Heart left ventricle (tissue), 16 donors: ENCODE measurements around the gene SNRNP48. TPM values are rescaled to one million over a fixed set of nuclear protein-coding genes. Genes with fewer than 3 reads are reported as not detected.

Experiments
- ATAC-seq, 4 donors: fragments of 200-7000 bp; cut with Tn5 transposase; one replicate each; pipeline ENCODE4 v1.9.1; 2020 to 2022; ENCODE audit warnings: moderate library complexity in 4 of 4, mild to moderate bottlenecking in 3 of 4, moderate number of reproducible peaks in 1 of 4
- DNase-seq, 5 donors: peaks; one replicate each; pipeline ENCODE4 v3.0.0-alpha.2; 2020
- H3K27ac ChIP-seq, 12 donors: fragments of 200-600 bp; sonication (generic) in 4 of 12; one replicate each; pipeline versions ENCODE4 v1.5.0 to v1.8.0; 2016 to 2022; ENCODE audit warnings: mild to moderate bottlenecking in 2 of 12
- H3K27me3 ChIP-seq, 9 donors: fragments of 200-600 bp; sonication (generic) in 2 of 9; one replicate each; pipeline versions ENCODE4 v1.5.1 to v1.8.0; 2016 to 2022; ENCODE audit warnings: mild to moderate bottlenecking in 3 of 9
- H3K36me3 ChIP-seq, 9 donors: fragments of 200-600 bp; sonication (generic) in 2 of 9; one replicate each; pipeline versions ENCODE4 v1.5.0 to v1.8.0; 2018 to 2022; ENCODE audit warnings: mild to moderate bottlenecking in 2 of 9
- H3K4me1 ChIP-seq, 12 donors: fragments of 200-600 bp; sonication (generic) in 4 of 12; one replicate each; pipeline versions ENCODE4 v1.5.0 to v1.8.0; 2016 to 2022; ENCODE audit warnings: mild to moderate bottlenecking in 3 of 12
- H3K4me3 ChIP-seq, 12 donors: fragments of 200-600 bp; sonication (generic) in 4 of 12; one replicate each; pipeline versions ENCODE4 v1.5.0 to v1.8.0; 2017 to 2022; ENCODE audit warnings: mild to moderate bottlenecking in 9 of 12, moderate library complexity in 4 of 12
- H3K9me3 ChIP-seq, 12 donors: fragments of 200-600 bp; sonication (generic) in 4 of 12; one replicate each; pipeline versions ENCODE4 v1.5.0 to v1.8.0; 2016 to 2022; ENCODE audit warnings: mild to moderate bottlenecking in 1 of 12
- POLR2A ChIP-seq, 2 donors: fragments of 450-650 bp; IDR thresholded peaks; one replicate each; pipeline ENCODE4 v1.6.1; 2017; ENCODE audit warnings: antibody characterized with exemption in 2 of 2, mild to moderate bottlenecking in 2 of 2, moderate library complexity in 2 of 2
- WGBS, 4 donors: extraction: QIAGEN DNeasy Blood & Tissue Kit in 2 of 4; methylation state at CpG; one replicate each; pipeline versions ENCODE4 v1.1.5 to v1.1.7; 2013 to 2018; 5-methylcytosine and 5-hydroxymethylcytosine counted together
- intact Hi-C, 10 donors: fragments of 100-400 bp; cut with DNase I; formaldehyde crosslinking; loops; one replicate each; pipeline versions ENCODE4 v1.11.1 to v1.14.2; 2022
- polyA plus RNA-seq, 2 donors: library from polyadenylated mRNA; stranded (reverse); fragments of 200-250 nt; gene quantifications; one replicate each; pipeline ENCODE4 v1.2.3, GENCODE V29; 2013
- total RNA-seq, 9 donors: library from RNA; depleted of rRNA in 2 of 9; stranded (reverse); fragments of >200 nt in 2 of 9; fragmentation: NEBNext Ultra II Directional in 3 of 9; extraction: Animal tissue kit (Norgen Biotek cat#: 25700) in 3 of 9; gene quantifications; one replicate each; pipeline versions ENCODE4 v1.1.0 to v1.2.4, GENCODE V29; 2016 to 2023
- TF ChIP-seq, protein P1 (sequence below), 12 donors: fragments of 200-600 bp; sonication (generic) in 4 of 12; IDR thresholded peaks; one replicate each; pipeline versions ENCODE4 v1.5.0 to v1.8.0; 2018 to 2022; ENCODE audit warnings: antibody characterized with exemption in 12 of 12, mild to moderate bottlenecking in 5 of 12
- donor health status: ischemic (EF 13 %, LVEDD 7.1; RV severe dilation, severe dysfunction).
- donor health status: healthy with polysubstance abuse.
- donor health status: DM: no; HTN: yes; CAD: no.
- donor health status: DM: no; HTN: no; CAD: no.
- donor health status: ischemic (EF 25% LVEDD 6.9; RV normal size, moderate dysfunction).
- donor health status: ischemic (EF 25% LVEDD 5.7; RV mildly dilated, moderate dysfunction).
- donor health status: healthy.
- donor health status: DM: yes; HTN: yes; CAD: no.
- donor health status: ischemic (EF 35%, LVEDD 5.7; RV mildly dilated, moderate dysfunction).
- donor health status: nonischemic (EF 11% LVEDD 7.7; RV severe dilation, severe dysfunction).
- donor health status: DM: yes; HTN: yes; CAD: no.
- donor health status: PGD.
- donor health status: ischemic (EF 29% LVEDD 5.4; RV normal size, mild dysfunction).
- donor health status: nonischemic (EF 23%, LVEDD 6.1; RV moderate dilation, normal function).

The SNRNP48 gene
- total and polyA plus RNA-seq, 11 donors = 8.2 to 25.8 (median 13.3) TPM

DNA sequence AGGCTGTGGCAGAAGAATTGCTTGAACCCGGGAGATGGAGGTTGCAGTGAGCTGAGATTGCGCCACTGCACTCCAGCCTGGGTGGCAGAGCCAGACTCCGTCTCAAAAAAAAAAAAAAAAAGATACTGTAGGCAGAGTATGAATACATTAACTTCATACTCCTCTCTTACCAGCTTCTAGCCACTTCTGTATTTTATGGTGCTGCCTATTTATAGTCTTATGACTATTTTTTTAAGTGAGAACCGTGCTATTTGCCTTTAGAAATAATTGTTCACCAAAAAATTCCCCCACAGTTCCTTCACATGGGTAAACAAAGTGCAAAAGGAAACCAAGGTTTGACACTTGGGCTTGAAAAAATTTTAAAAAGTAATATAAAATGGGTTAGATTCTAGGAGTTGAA is 1.5 kb upstream of the SNRNP48 start:
- peaks cover 3 to 34% (median 25%) of the 10 kb centered on the region in 12 donors for H3K4me1 ChIP-seq

DNA sequence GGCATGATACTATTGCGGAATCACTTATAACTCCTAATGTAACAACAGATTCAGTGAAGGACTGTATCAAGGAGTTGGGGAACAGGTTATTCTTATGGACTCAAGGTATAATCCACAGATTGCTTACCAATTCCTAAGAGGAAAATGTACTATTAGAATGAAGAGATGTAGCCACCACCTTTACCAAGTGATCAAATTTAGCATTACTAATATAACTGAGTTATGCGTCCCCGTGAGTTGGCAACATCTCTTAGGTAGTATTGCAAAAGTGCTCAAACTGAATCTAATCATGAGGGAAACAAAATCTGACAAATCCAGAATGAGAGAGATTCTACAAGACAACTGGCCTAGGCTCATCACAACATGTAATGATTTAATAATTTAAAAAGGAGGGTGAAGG is 777 bp upstream of the SNRNP48 start:
- H3K9me3 ChIP-seq = no peaks in the 10 kb centered on the region
- no peak for TF ChIP-seq POLR2A (IDR thresholded peaks at IDR 0.05)
- TF ChIP-seq, protein P1, sequence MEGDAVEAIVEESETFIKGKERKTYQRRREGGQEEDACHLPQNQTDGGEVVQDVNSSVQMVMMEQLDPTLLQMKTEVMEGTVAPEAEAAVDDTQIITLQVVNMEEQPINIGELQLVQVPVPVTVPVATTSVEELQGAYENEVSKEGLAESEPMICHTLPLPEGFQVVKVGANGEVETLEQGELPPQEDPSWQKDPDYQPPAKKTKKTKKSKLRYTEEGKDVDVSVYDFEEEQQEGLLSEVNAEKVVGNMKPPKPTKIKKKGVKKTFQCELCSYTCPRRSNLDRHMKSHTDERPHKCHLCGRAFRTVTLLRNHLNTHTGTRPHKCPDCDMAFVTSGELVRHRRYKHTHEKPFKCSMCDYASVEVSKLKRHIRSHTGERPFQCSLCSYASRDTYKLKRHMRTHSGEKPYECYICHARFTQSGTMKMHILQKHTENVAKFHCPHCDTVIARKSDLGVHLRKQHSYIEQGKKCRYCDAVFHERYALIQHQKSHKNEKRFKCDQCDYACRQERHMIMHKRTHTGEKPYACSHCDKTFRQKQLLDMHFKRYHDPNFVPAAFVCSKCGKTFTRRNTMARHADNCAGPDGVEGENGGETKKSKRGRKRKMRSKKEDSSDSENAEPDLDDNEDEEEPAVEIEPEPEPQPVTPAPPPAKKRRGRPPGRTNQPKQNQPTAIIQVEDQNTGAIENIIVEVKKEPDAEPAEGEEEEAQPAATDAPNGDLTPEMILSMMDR (IDR thresholded peaks at IDR 0.05) = no peak
- H3K36me3 ChIP-seq = peaks cover 0 to 32% (median 10%) of the 10 kb centered on the region in 9 donors
- peak overlapping the region in 8 of 12 donors; percentile 68 to 89 (median 83) for H3K27ac ChIP-seq
- H3K27me3 ChIP-seq = no peaks in the 10 kb centered on the region
- H3K4me1 ChIP-seq = peaks cover 3 to 41% (median 28%) of the 10 kb centered on the region in 12 donors
- no peak for DNase-seq
- WGBS, 4 donors = 77 to 89% (median 79%) methylated on average over 3 of the region's 3 CpGs
- no peak for ATAC-seq
- H3K4me3 ChIP-seq = peak overlapping the region in 8 of 12 donors; percentile 64 to 99 (median 88)
- intact Hi-C loops = loop anchor here in 1 of 10 donors (5.0 to 10.0 kb wide), 2 partner anchors 174 to 197 kb away; no protein-coding TSS in a partner anchor

More for the DNA sequence above, 1.5 kb upstream of the SNRNP48 start:
- Histone ChIP-seq H3K27ac (no peak overlapping the region), H3K36me3 (peaks cover 0 to 31% (median 3%) of the 10 kb centered on the region in 9 donors), H3K4me3 (no peak overlapping the region), H3K9me3 (no peaks in the 10 kb centered on the region), H3K27me3 (no peaks in the 10 kb centered on the region)
- ATAC-seq (no peak), DNase-seq (no peak)
- TF ChIP-seq POLR2A (IDR thresholded peaks at IDR 0.05) = no peak
- TF ChIP-seq, protein P1 (IDR thresholded peaks at IDR 0.05) = no peak
- intact Hi-C loops = loop anchor here in 1 of 10 donors (5.0 to 10.0 kb wide), 2 partner anchors 174 to 196 kb away; no protein-coding TSS in a partner anchor
- WGBS, 4 donors = 75 to 93% (median 78%) methylated on average over 4 of the region's 4 CpGs

DNA sequence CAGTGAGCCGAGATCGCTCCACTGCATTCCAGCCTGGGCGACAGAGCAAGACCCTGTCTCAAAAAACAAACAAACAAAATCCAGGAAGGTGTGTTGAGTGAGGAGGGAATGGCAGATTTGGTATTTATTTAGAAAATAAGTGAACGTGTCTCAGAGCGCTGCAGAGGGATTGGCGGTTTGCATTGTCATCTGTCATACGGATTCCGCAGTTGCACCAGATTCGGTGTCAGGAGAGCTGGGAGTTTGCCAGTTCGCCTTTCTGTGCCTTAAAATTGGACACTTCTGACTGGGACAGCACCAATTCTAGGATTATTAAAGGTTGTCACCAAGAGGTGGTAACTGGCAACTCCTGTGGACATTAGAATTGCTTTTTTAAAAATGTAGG is 912 bp downstream of the SNRNP48 start:
- intact Hi-C loops = loop anchor here in 1 of 10 donors (5.0 kb wide), 1 partner anchor 49 kb away; the partner anchor contains the start of gene DSP
- Histone ChIP-seq H3K36me3 (peaks cover 0 to 33% (median 20%) of the 10 kb centered on the region in 9 donors), H3K9me3 (no peaks in the 10 kb centered on the region), H3K4me3 (peak overlapping the region; percentile 64 to 99 (median 88)), H3K27ac (peak overlapping the region; percentile 40 to 89 (median 80)), H3K27me3 (no peaks in the 10 kb centered on the region), H3K4me1 (peaks cover 3 to 55% (median 32%) of the 10 kb centered on the region in 12 donors)
- 5 to 12% (median 9%) methylated on average over 10 of the region's 10 CpGs for WGBS, 4 donors
- DNase-seq = peak in 3 of 5 donors; percentile 35 to 50 (median 48)
- ATAC-seq = no peak
- TF ChIP-seq, protein P1 (IDR thresholded peaks at IDR 0.05) = no peak
- no peak for TF ChIP-seq POLR2A (IDR thresholded peaks at IDR 0.05)

DNA sequence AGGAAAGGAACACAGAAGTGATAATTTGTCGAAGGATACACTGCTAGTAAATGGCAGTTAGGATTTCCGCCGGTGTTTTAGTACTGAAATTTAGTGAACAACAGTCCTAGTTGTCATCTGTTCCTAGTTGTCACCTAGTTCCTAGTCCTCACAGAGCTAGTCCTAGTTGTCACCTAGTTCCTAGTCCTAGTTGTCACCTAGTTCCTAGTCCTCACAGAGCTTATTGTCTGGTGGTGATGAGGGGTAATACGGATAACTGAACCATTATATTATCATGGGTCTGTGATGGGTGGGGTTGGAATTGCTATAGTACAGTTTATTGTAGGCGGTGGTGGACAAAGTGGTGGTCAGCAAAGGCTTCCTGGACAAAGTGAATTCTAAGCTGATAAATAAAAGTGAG is 1.8 kb downstream of the SNRNP48 start:
- DNase-seq (no peak), ATAC-seq (no peak)
- intact Hi-C loops = loop anchor here in 1 of 10 donors (5.0 kb wide), 1 partner anchor 49 kb away; the partner anchor contains the start of gene DSP
- Histone ChIP-seq H3K9me3 (no peaks in the 10 kb centered on the region), H3K27me3 (no peaks in the 10 kb centered on the region), H3K36me3 (peaks cover 0 to 38% (median 27%) of the 10 kb centered on the region in 9 donors), H3K4me3 (peak overlapping the region in 8 of 12 donors; percentile 75 to 99 (median 88)), H3K4me1 (peaks cover 3 to 55% (median 32%) of the 10 kb centered on the region in 12 donors), H3K27ac (peak overlapping the region in 7 of 12 donors; percentile 2 to 89 (median 82))
- WGBS, 4 donors = 89 to 97% (median 93%) methylated on average over 5 of the region's 5 CpGs
- no peak for TF ChIP-seq POLR2A (IDR thresholded peaks at IDR 0.05)
- TF ChIP-seq, protein P1 (IDR thresholded peaks at IDR 0.05) = no peak
